Gastroesophageal sphincter (tissue), 3 donors: Measurements from ENCODE around the gene KLHDC7B.

ENCODE experiments used
- POLR2A ChIP-seq, 2 donors: fragments of 450-650 bp; IDR thresholded peaks; one replicate each; pipeline ENCODE4 v1.6.1; 2017; ENCODE audit warnings: antibody characterized with exemption in 2 of 2, mild to moderate bottlenecking in 2 of 2, moderate library complexity in 1 of 2
- TF ChIP-seq, protein P1 (sequence below), 4 experiments: fragments of 200-600 bp in 2 of 4; fragments of 450-650 bp in 2 of 4; sonication (generic) in 1 of 4; IDR thresholded peaks; one replicate each; pipeline ENCODE4 v1.5.1; 2017 to 2019; ENCODE audit warnings: antibody characterized with exemption in 4 of 4, mild to moderate bottlenecking in 2 of 4, moderate library complexity in 2 of 4

DNA sequence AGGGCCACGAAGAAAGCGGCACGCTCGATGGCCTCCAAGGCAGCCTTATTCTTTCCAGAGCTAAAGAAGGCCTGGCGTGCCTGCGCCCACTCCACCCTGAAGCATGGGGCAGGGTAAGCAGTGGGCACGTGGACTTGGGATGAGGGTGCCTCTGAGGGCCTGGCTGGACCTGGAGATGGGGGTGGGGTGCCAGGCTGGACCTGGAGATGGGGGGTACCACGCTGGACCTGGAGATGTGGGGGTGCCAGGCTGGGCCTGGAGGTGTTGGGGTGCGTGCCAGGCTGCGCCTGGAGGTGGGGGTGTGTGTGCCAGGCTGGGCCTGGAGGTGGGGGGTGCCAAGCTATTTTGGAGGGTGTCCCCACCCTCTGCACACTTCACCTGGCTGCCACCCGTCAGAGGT is 27.3 kb downstream of the KLHDC7B start:
- TF ChIP-seq, protein P1, sequence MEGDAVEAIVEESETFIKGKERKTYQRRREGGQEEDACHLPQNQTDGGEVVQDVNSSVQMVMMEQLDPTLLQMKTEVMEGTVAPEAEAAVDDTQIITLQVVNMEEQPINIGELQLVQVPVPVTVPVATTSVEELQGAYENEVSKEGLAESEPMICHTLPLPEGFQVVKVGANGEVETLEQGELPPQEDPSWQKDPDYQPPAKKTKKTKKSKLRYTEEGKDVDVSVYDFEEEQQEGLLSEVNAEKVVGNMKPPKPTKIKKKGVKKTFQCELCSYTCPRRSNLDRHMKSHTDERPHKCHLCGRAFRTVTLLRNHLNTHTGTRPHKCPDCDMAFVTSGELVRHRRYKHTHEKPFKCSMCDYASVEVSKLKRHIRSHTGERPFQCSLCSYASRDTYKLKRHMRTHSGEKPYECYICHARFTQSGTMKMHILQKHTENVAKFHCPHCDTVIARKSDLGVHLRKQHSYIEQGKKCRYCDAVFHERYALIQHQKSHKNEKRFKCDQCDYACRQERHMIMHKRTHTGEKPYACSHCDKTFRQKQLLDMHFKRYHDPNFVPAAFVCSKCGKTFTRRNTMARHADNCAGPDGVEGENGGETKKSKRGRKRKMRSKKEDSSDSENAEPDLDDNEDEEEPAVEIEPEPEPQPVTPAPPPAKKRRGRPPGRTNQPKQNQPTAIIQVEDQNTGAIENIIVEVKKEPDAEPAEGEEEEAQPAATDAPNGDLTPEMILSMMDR (IDR thresholded peaks at IDR 0.05) = no peak
- TF ChIP-seq POLR2A (IDR thresholded peaks at IDR 0.05) = no peak
